Sigmoid colon (tissue), 7 donors: ENCODE measurements around the gene PIGM. TPM values are rescaled to one million over a fixed set of nuclear protein-coding genes. Genes with fewer than 3 reads are reported as not detected.
A peak's percentile ranks its signal among the peaks of the same experiment; 100 is the strongest.

Source experiments
- DNase-seq: peaks from one replicate; pipeline ENCODE4 v3.0.0-alpha.2; 2019
- H3K27ac ChIP-seq, 4 donors: fragments of 200-600 bp; sonication (generic); one replicate each; pipeline ENCODE4 v1.5.1; 2016 to 2019; ENCODE audit warnings: mild to moderate bottlenecking in 1 of 4
- H3K27me3 ChIP-seq, 3 donors: fragments of 200-600 bp; sonication (generic); one replicate each; pipeline ENCODE4 v1.5.1; 2019; ENCODE audit warnings: mild to moderate bottlenecking in 1 of 3
- H3K36me3 ChIP-seq, 4 donors: fragments of 200-600 bp; sonication (generic); one replicate each; pipeline ENCODE4 v1.5.1; 2016 to 2019
- H3K4me1 ChIP-seq, 4 donors: fragments of 200-600 bp; sonication (generic); one replicate each; pipeline ENCODE4 v1.5.1; 2017 to 2019
- H3K4me3 ChIP-seq, 4 donors: fragments of 200-600 bp; sonication (generic); one replicate each; pipeline ENCODE4 v1.5.1; 2017 to 2019; ENCODE audit warnings: mild to moderate bottlenecking in 2 of 4, moderate library complexity in 1 of 4
- H3K9me3 ChIP-seq, 4 donors: fragments of 200-600 bp in 3 of 4; sonication (generic) in 3 of 4; one replicate each; pipeline versions ENCODE4 v1.5.1 to v1.6.1; 2013 to 2019
- EP300 ChIP-seq, 4 donors: sonication (generic); formaldehyde crosslinking; IDR thresholded peaks; one replicate each; pipeline ENCODE4 v1.6.1; 2017; ENCODE audit warnings: antibody characterized with exemption in 4 of 4
- POLR2A ChIP-seq, 2 donors: fragments of 450-650 bp; IDR thresholded peaks; one replicate each; pipeline ENCODE4 v1.6.1; 2016; ENCODE audit warnings: antibody characterized with exemption in 2 of 2, mild to moderate bottlenecking in 2 of 2, moderate library complexity in 2 of 2
- POLR2AphosphoS5 ChIP-seq, 4 donors: sonication (generic); formaldehyde crosslinking; IDR thresholded peaks; one replicate each; pipeline ENCODE4 v1.6.1; 2017; ENCODE audit warnings: antibody characterized with exemption in 4 of 4
- WGBS, 2 donors: extraction: QIAGEN DNeasy Blood & Tissue Kit; methylation state at CpG; one replicate each; pipeline ENCODE4 v1.1.7; 2013; 5-methylcytosine and 5-hydroxymethylcytosine counted together
- intact Hi-C: fragments of 100-400 bp; cut with DNase I; formaldehyde crosslinking; loops from one replicate; pipeline ENCODE4 v1.15.1; 2023
- polyA plus RNA-seq, 3 donors: library from polyadenylated mRNA; stranded (reverse); fragments of 200-250 nt; gene quantifications; one replicate each; pipeline ENCODE4 v1.2.3, GENCODE V29; 2013
- total RNA-seq, 4 donors: library from RNA; depleted of rRNA; stranded (reverse); fragments of >200 nt; gene quantifications; one replicate each; pipeline ENCODE4 v1.1.0, GENCODE V29; 2016
- TF ChIP-seq, protein P1 (sequence below), 4 experiments: fragments of 450-650 bp in 3 of 4; fragments of 200-600 bp in 1 of 4; IDR thresholded peaks; one replicate each; pipeline ENCODE4 v1.5.1; 2016 to 2019; ENCODE audit warnings: antibody characterized with exemption in 4 of 4, mild to moderate bottlenecking in 3 of 4, moderate library complexity in 2 of 4
- donor health status: healthy with polysubstance abuse.
- donor health status: Bipolar disorder and iron deficiency.
- donor health status: healthy.

The PIGM gene
- total and polyA plus RNA-seq, 7 donors = 0.60 to 4.7 (median 3.6) TPM

DNA sequence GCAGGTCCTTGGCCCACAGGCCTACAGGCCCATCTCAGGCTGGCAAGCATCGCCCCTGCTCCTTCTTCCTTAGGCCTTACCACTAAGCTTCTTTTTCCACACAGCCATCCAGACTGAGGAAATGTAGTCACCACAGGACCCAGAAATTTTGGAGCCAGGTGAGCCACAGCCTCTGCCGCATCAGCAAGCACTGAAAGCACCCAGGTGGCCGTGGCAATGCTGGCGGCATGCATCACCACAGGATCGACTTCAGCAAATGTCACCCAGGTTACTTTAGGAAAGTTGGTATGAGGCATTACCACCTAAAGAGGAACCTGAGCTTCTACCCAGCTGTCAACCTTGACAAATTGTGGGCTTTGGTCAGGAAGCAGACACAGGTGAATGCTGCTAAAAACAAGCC lies 11.6 kb downstream of the PIGM start:
- intact Hi-C loops = no loop called here
- 75 to 92% methylated on average over 5 of the region's 5 CpGs for WGBS, 2 donors
- TF ChIP-seq POLR2AphosphoS5 (IDR thresholded peaks at IDR 0.05) = no peak
- TF ChIP-seq, protein P1, sequence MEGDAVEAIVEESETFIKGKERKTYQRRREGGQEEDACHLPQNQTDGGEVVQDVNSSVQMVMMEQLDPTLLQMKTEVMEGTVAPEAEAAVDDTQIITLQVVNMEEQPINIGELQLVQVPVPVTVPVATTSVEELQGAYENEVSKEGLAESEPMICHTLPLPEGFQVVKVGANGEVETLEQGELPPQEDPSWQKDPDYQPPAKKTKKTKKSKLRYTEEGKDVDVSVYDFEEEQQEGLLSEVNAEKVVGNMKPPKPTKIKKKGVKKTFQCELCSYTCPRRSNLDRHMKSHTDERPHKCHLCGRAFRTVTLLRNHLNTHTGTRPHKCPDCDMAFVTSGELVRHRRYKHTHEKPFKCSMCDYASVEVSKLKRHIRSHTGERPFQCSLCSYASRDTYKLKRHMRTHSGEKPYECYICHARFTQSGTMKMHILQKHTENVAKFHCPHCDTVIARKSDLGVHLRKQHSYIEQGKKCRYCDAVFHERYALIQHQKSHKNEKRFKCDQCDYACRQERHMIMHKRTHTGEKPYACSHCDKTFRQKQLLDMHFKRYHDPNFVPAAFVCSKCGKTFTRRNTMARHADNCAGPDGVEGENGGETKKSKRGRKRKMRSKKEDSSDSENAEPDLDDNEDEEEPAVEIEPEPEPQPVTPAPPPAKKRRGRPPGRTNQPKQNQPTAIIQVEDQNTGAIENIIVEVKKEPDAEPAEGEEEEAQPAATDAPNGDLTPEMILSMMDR (IDR thresholded peaks at IDR 0.05) = no peak
- no peak for TF ChIP-seq EP300 (IDR thresholded peaks at IDR 0.05)
- TF ChIP-seq POLR2A (IDR thresholded peaks at IDR 0.05) = no peak

DNA sequence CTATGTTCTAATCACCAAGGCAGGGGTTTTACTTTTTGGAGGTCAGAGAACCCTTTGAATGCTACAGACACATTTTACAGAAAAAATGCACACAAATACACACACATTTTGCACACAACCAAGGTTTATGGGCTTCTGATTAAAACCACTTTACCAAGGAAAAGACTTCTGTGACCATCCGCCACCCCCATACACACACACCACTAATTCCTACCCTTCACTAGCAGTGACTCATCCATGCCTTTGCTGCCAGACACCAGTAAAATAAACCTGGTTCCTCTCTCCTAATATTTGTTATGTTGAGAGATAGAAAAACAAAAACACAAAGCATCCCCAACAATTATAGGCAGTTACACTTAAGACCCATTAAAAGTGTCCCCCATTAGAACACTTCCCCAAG lies 12.9 kb downstream of the PIGM start:
- intact Hi-C loops = no loop called here
- Histone ChIP-seq H3K27ac (peak overlapping the region in 3 of 4 donors; percentile 37 to 67 (median 54)), H3K9me3 (no peaks in the 10 kb centered on the region), H3K27me3 (no peaks in the 10 kb centered on the region), H3K4me1 (peaks cover 0 to 26% (median 17%) of the 10 kb centered on the region in 4 donors), H3K36me3 (no peaks in the 10 kb centered on the region), H3K4me3 (no peak overlapping the region)
- TF ChIP-seq POLR2A (IDR thresholded peaks at IDR 0.05) (no peak), EP300 (IDR thresholded peaks at IDR 0.05) (no peak), POLR2AphosphoS5 (IDR thresholded peaks at IDR 0.05) (no peak)
- TF ChIP-seq, protein P1 (IDR thresholded peaks at IDR 0.05) = no peak
- 79 to 87% methylated on average over 1 of the region's 1 CpG for WGBS, 2 donors
- DNase-seq = no peak

More for the DNA sequence above, 11.6 kb downstream of the PIGM start:
- Histone ChIP-seq H3K27ac (peak overlapping the region in 1 of 4 donors; percentile 67), H3K4me1 (peaks cover 0 to 28% (median 24%) of the 10 kb centered on the region in 4 donors), H3K4me3 (no peak overlapping the region), H3K36me3 (no peaks in the 10 kb centered on the region), H3K9me3 (no peaks in the 10 kb centered on the region), H3K27me3 (no peaks in the 10 kb centered on the region)
- DNase-seq = no peak

DNA sequence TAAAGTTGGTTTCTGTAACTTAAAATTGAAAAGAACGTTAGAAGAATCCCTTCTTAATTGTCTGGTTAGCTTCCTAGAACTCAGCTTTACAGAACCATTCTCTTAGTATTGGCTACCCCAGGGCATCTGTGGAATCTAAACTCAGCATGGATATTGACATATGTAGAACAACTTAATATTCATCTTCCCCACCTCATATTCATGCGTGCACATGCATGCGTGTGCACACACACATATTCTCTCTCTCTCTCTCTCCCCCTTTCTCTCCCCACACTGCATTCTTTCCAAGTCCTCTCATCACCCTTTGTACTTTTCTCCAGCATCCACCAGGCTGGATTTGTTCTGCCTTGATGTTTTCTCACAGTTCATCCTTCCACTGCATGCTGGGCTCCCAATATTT lies 13.4 kb downstream of the PIGM start:
- Histone ChIP-seq H3K4me3 (no peak overlapping the region), H3K27me3 (no peaks in the 10 kb centered on the region), H3K27ac (peak overlapping the region in 3 of 4 donors; percentile 37 to 67 (median 54)), H3K36me3 (no peaks in the 10 kb centered on the region), H3K4me1 (peaks cover 0 to 25% (median 15%) of the 10 kb centered on the region in 4 donors), H3K9me3 (no peaks in the 10 kb centered on the region)
- intact Hi-C loops = no loop called here
- TF ChIP-seq POLR2AphosphoS5 (IDR thresholded peaks at IDR 0.05) = no peak
- TF ChIP-seq EP300 (IDR thresholded peaks at IDR 0.05) = no peak
- TF ChIP-seq, protein P1 (IDR thresholded peaks at IDR 0.05) = no peak
- no peak for DNase-seq
- 87 to 93% methylated on average over 3 of the region's 3 CpGs for WGBS, 2 donors

DNA sequence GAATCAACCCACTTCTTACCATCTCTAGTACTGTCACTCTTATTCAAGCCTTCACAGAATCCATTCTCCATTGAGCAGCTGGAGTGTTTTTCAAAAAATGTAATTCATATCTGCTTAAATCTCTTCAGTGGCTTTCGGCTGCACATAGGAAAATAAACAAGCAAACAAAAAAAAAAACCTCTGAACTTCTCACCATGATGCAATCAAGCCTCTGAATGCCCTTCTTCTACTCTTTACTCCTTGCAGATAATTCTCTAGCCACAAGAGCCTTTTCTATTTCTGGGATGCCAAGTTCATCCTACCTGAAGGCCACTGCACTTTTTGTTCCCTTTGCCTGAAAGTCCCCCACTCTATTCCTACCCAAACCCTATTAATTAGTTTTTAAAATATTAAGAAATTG lies 14.2 kb downstream of the PIGM start:
- H3K4me3 ChIP-seq = no peak overlapping the region
- TF ChIP-seq, protein P1 (IDR thresholded peaks at IDR 0.05) = no peak
- TF ChIP-seq POLR2AphosphoS5 (IDR thresholded peaks at IDR 0.05) (no peak), EP300 (IDR thresholded peaks at IDR 0.05) (no peak), POLR2A (IDR thresholded peaks at IDR 0.05) (no peak)
- intact Hi-C loops = no loop called here
- DNase-seq = no peak
- H3K36me3 ChIP-seq = no peaks in the 10 kb centered on the region
- H3K9me3 ChIP-seq = no peaks in the 10 kb centered on the region
- no peaks in the 10 kb centered on the region for H3K27me3 ChIP-seq
- whole genome bisulfite sequencing, 2 donors = 75 to 87% methylated on average over 1 of the region's 1 CpG
- H3K4me1 ChIP-seq = peaks cover 0 to 19% (median 15%) of the 10 kb centered on the region in 4 donors
- no peak overlapping the region for H3K27ac ChIP-seq

DNA sequence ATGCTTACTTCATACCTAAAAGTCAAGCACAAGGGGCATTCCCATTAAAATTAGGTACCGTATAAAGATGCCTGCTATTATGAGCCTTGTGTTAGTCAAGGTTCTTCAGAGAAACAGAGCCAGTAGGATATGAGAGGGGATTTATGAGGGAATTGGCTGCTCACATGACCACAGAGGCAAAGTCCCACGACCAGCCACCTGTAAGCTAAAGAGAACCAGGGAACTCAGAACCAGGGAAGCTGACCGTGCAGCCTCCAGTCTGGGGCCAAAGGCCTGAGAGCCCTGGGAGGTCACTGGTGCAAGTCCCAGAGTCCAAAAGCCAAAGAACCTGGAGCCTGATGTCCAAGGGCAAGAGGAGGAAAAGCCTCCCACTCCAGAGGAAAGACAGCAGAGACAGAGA lies 20.0 kb downstream of the PIGM start:
- H3K36me3 ChIP-seq = peaks cover 0 to 3% (median 0%) of the 10 kb centered on the region in 4 donors
- WGBS, 2 donors = 33 to 59% methylated on average over 3 of the region's 3 CpGs
- DNase-seq = no peak
- intact Hi-C loops = no loop called here
- no peaks in the 10 kb centered on the region for H3K4me1 ChIP-seq
- no peak overlapping the region for H3K27ac ChIP-seq
- no peak overlapping the region for H3K4me3 ChIP-seq
- no peaks in the 10 kb centered on the region for H3K27me3 ChIP-seq
- no peaks in the 10 kb centered on the region for H3K9me3 ChIP-seq
- no peak for TF ChIP-seq POLR2AphosphoS5 (IDR thresholded peaks at IDR 0.05)
- no peak for TF ChIP-seq POLR2A (IDR thresholded peaks at IDR 0.05)
- TF ChIP-seq, protein P1 (IDR thresholded peaks at IDR 0.05) = no peak
- TF ChIP-seq EP300 (IDR thresholded peaks at IDR 0.05) = no peak
